Choroid plexus epithelial cell (primary cell): ENCODE results near the gene TTYH2.

ENCODE experiments used
- DNase-seq: peaks from one replicate; pipeline ENCODE4 v3.0.0-alpha.2; 2010; ENCODE audit warnings: low read depth
- H3K4me3 ChIP-seq: 2 replicates; pipeline ENCODE4 v1.5.1; 2011; ENCODE audit warnings: low read depth, mild to moderate bottlenecking, control low read depth, low read length, moderate library complexity
- CTCF ChIP-seq: conservative IDR thresholded peaks from 2 replicates; pipeline ENCODE4 v1.5.1; 2011; ENCODE audit warnings: low read depth, mild to moderate bottlenecking, control low read depth, inconsistent platforms, low read length, moderate library complexity

The TTYH2 gene

DNA sequence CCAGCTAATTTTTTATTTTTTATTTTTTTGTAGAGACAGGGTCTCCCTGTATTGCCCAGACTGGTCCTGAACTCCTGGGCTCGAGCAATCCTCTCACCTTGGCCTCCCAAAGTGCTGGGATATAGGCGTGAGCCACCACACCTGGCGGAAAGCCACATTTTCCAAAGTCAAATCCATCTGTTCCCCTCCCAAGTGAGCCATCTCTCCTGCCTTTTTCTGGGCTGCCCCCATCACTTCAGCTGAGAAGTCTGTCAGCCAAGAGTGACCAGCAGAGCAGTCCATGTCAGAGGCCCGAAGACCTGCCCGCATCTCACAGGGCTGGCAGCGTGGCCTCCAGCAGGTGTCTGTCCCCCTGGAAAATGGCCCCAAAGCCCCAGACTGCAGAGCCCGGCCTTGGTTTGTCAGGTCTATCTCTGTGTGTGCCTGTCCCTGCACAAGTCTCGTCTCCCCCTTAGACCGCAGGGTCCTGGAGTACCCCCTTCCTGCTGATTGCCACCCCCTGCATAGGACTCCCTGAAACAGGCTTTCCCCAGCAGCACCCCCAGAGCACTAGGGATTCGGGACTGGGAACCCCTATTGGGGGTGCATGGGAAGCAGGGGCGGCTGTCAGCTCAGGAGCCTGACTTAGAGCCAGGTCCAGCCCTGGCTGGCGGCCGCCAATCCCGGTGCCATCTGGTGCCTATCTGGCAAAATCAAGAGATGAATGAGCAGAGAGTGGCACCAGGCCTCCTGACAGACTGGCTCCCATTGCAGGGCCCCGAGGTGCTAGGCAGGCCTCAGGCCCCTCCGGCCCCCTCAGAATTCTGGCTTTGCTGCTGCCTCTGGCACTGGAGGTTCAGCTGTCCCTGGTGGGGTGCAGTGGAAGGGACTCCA is 7.8 kb downstream of the TTYH2 start:
- no peak overlapping the region for H3K4me3 ChIP-seq
- TF ChIP-seq CTCF, result no peak
- DNase-seq, result no peak

GRCh38 chr17:74222399-74222798 is 9.0 kb downstream of the TTYH2 start:
- no peak for TF ChIP-seq CTCF
- DNase-seq, result no peak
- no peak overlapping the region for H3K4me3 ChIP-seq

- no peak overlapping the region for H3K4me3 ChIP-seq
- DNase-seq, result no peak
- no peak for TF ChIP-seq CTCF
These were observed 10.5 kb downstream of the TTYH2 start for GRCh38 chr17:74223901-74224300.

DNA sequence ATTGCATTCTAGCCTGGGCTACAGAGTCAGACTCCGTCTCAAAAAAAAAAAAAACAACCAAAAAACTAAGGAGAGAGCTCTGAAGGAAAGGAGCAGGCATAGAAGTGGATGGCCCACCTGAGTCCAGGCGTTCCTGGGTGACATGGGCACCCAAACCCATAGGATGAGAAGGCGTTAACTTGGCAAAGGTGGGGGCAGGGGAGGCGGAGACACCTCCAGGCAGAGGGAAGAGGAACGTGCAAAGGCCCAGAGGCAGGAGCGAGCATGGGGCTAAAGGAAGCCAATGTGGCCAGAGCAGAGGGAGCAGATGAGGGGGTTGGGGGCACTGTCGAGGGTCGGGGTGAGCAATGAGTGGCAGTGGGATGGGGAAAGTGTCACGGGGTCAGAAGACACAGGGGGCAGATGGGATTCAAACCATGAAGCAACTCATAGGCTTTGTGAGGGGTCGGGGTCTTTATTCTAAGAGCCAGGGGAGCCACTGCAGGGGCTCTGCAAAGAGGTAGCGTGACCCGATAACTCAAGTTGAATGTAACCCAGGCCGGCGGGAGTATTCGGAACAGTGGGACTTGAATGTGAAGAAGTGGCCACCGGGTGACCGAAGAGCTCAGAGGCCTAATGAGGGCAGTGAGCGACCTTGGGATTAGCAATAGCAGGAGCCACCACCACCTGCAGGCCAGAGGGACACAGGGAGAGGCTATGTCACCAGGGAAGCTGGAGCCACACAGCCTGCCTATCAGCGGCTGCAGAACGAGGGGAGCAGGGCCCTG is 11.8 kb downstream of the TTYH2 start:
- no peak for DNase-seq
- no peak overlapping the region for H3K4me3 ChIP-seq
- TF ChIP-seq CTCF, result no peak

DNA sequence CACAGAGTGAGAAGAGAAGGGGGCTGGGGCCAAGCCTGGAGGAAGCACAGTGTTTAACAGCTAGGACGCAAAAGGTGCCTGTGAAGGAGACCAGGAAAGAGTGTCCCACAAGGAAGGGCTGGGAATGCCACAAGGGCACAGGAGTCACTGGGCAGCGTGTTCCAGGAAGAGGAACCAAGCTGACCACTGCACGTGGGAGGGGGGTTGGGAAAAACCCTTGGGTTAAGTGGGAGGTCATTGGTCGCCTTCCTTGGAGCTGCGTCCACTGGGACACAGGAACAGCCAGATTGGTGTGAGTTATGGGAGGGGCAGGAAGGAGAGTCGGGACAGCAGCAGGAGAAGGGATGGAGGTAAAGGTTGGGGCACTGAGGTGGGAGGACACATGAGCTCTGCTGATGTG is 12.9 kb downstream of the TTYH2 start:
- no peak overlapping the region for H3K4me3 ChIP-seq
- DNase-seq, result no peak
- no peak for TF ChIP-seq CTCF

DNA sequence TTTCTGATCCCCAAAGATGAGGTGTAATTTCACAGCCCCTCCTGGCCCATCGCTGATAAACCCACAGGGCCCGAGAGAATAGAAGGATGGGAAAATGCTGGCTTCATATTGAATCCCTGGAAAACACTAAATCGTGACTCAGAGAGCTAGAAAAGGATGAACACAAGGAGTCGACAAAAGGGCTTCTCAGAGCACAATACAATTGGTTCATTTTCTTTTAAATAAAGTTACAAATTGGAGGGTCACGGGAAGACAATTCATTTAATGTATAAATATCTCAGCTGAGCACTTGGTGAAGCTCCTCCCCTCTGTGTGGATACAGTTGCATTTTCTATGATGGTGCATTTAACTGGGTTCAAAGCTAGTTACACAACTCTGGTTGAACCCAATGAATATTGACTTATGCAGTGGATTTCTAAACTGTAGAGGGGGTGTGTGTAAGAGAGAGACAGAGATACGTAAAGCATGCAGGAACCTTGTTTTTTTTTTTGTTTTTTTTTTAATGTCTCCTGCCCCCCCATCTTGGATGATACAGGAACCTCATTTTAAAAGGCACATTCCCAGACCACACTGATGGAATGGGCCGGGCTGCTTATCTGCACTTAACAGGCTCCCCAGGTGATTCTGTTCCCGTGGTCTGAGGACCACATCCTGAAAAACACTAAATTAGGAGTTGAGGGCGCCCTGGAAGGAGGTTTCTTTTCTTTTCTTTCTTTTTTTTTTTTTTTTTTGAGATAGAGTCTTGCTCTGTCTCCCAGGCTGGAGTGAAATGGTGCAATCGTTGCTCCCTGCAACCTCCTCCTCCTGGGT is 14.1 kb downstream of the TTYH2 start:
- H3K4me3 ChIP-seq, result no peak overlapping the region
- no peak for DNase-seq
- no peak for TF ChIP-seq CTCF
